ENCODE results near the gene OR5K3. TPM values are rescaled to one million over a fixed set of nuclear protein-coding genes. Genes with fewer than 3 reads are reported as not detected.

Gene OR5K3
- total and polyA plus RNA-seq, 2 donors (not counting 3 experiments of a cell fraction or from before 2014, with no cell fraction given): not detected

DNA sequence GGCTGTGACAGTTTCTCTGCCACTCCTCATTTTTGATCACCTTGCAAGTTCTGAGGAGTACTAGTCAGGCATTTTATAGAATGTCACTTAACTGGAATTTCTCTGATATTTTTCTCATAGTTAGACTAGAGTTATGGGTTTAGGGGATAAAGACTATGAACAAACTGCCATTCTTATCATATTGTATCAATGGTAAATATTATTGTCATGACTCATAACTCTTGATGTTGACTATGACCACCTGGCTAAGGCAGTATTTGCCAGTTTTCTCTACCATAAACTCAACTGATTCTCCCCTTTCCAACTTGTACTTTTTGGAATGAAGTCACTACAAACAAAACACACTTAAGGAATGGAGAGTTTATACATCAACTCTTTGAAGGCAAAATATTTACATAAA, 49.8 kb downstream of the OR5K3 start:
- Histone ChIP-seq H3K4me1 (ENCODE audit: control insufficient read depth, extremely low read depth, insufficient read depth, low read length) (no peaks in the 10 kb centered on the region), H3K4me3 (replicated peaks in 1 of 3; ENCODE audit: insufficient read depth in 1 of 3, low read depth in 1 of 3, low read length in 3 of 3) (no peak overlapping the region), H3K79me2 (ENCODE audit: control insufficient read depth, insufficient read depth, low read length) (no peaks in the 10 kb centered on the region), H3K9me1 (replicated peaks; ENCODE audit: control insufficient read depth, extremely low read depth, insufficient read depth, low read length) (no peaks in the 10 kb centered on the region), H3K27me3 (ENCODE audit: control insufficient read depth in 2 of 2, insufficient read depth in 2 of 2, low read length in 2 of 2) (peaks cover 0 to 5% of the 10 kb centered on the region in 2 experiments), H3K36me3 (ENCODE audit: control insufficient read depth in 2 of 2, extremely low read depth in 1 of 2, insufficient read depth in 2 of 2, low read length in 2 of 2) (no peaks in the 10 kb centered on the region), H4K20me1 (replicated peaks; ENCODE audit: control insufficient read depth, extremely low read depth, insufficient read depth, low read length) (no peaks in the 10 kb centered on the region), H2AFZ (ENCODE audit: low read depth, low read length) (no peak overlapping the region), H3K4me2 (ENCODE audit: insufficient read depth, low read length) (no peak overlapping the region), H3K9me3 (replicated peaks; ENCODE audit: control insufficient read depth, insufficient read depth, low read length) (no peaks in the 10 kb centered on the region), H3K9ac (replicated peaks; ENCODE audit: extremely low read depth, insufficient read depth, low read length) (no peak overlapping the region), H3K27ac (ENCODE audit: insufficient read depth, low read depth, low read length) (no peak overlapping the region)
- CTCF ChIA-PET: no interaction called here
- POLR2A ChIA-PET: no interaction called here
- intact Hi-C loops (cut with micrococcal nuclease): no loop called here
- FAIRE-seq (no peak), DNase-seq (ENCODE audit: low read depth, low spot score) (no peak)
- TF ChIP-seq EZH2 (IDR thresholded peaks at IDR 0.05; ENCODE audit: borderline replicate concordance, low read depth, low read length, severe bottlenecking) (no peak), MYC (IDR thresholded peaks at IDR 0.05; ENCODE audit: low read depth, low read length) (no peak), FOS (IDR thresholded peaks at IDR 0.05; ENCODE audit: borderline replicate concordance, insufficient read depth, low read length) (no peak), POLR2AphosphoS5 (IDR thresholded peaks at IDR 0.05; ENCODE audit: insufficient read depth, low read depth, low read length) (no peak), POLR2A (IDR thresholded peaks at IDR 0.05; ENCODE audit: low read depth, low read length) (no peak), GATA2 (IDR thresholded peaks at IDR 0.05; ENCODE audit: insufficient read depth, insufficient read length, low read depth, low read length) (no peak), JUN (IDR thresholded peaks at IDR 0.05; ENCODE audit: borderline replicate concordance, insufficient read depth, insufficient read length, low read depth) (no peak)
- TF ChIP-seq, protein P1, sequence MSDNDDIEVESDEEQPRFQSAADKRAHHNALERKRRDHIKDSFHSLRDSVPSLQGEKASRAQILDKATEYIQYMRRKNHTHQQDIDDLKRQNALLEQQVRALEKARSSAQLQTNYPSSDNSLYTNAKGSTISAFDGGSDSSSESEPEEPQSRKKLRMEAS (IDR thresholded peaks at IDR 0.05; ENCODE audit: insufficient read depth, insufficient read length): no peak
- TF ChIP-seq, protein P2, sequence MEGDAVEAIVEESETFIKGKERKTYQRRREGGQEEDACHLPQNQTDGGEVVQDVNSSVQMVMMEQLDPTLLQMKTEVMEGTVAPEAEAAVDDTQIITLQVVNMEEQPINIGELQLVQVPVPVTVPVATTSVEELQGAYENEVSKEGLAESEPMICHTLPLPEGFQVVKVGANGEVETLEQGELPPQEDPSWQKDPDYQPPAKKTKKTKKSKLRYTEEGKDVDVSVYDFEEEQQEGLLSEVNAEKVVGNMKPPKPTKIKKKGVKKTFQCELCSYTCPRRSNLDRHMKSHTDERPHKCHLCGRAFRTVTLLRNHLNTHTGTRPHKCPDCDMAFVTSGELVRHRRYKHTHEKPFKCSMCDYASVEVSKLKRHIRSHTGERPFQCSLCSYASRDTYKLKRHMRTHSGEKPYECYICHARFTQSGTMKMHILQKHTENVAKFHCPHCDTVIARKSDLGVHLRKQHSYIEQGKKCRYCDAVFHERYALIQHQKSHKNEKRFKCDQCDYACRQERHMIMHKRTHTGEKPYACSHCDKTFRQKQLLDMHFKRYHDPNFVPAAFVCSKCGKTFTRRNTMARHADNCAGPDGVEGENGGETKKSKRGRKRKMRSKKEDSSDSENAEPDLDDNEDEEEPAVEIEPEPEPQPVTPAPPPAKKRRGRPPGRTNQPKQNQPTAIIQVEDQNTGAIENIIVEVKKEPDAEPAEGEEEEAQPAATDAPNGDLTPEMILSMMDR (IDR thresholded peaks at IDR 0.05; ENCODE audit: extremely low read depth in 1 of 2, insufficient read depth in 1 of 2, low read depth in 1 of 2, low read length in 2 of 2): no peak
- dilution Hi-C loops (cut with MboI; ENCODE audit: extremely low pct_ligation_motif_present, low sequenced_read_pairs): no loop called here
- BruUV-seq (replicated peaks): no TSS peak

Other genes starting within 250 kb of the OR5K3 start
- 0.05 TPM in 1 of 2 replicates, not detected in the other for gene OR5H14, start 243.2 kb upstream of the OR5K3 start, total RNA-seq
- not detected in 2 replicates for gene OR5H14, start 243.2 kb upstream of the OR5K3 start, polyA plus RNA-seq
- not detected in 2 replicates for gene OR5H15, start 224.0 kb upstream of the OR5K3 start, total RNA-seq
- not detected in 2 replicates for gene OR5H15, start 224.0 kb upstream of the OR5K3 start, polyA plus RNA-seq
- not detected in 2 replicates for gene OR5H6, start 126.4 kb upstream of the OR5K3 start, total RNA-seq
- not detected in 2 replicates for gene OR5H6, start 126.4 kb upstream of the OR5K3 start, polyA plus RNA-seq
- gene OR5H2, start 108.2 kb upstream of the OR5K3 start, total RNA-seq: not detected in 2 replicates
- gene OR5H2, start 108.2 kb upstream of the OR5K3 start, polyA plus RNA-seq: not detected in 2 replicates
- not detected in 2 replicates for gene OR5K4, start 36.8 kb upstream of the OR5K3 start, total RNA-seq
- gene OR5K4, start 36.8 kb upstream of the OR5K3 start, polyA plus RNA-seq: not detected in 2 replicates
- not detected in 2 replicates for gene OR5K1, start 72.5 kb downstream of the OR5K3 start, total RNA-seq
- gene OR5K1, start 72.5 kb downstream of the OR5K3 start, polyA plus RNA-seq: not detected in 2 replicates
- not detected in 2 replicates for gene OR5K2, start 107.0 kb downstream of the OR5K3 start, total RNA-seq
- gene OR5K2, start 107.0 kb downstream of the OR5K3 start, polyA plus RNA-seq: not detected in 2 replicates
- 93.1 and 101 TPM in 2 replicates for gene CLDND1, start 132.2 kb downstream of the OR5K3 start, total RNA-seq
- 200 and 214 TPM in 2 replicates for gene CLDND1, start 132.2 kb downstream of the OR5K3 start, polyA plus RNA-seq
- gene GPR15, start 141.3 kb downstream of the OR5K3 start, total RNA-seq: not detected in 2 replicates
- not detected in 2 replicates for gene GPR15, start 141.3 kb downstream of the OR5K3 start, polyA plus RNA-seq
- 19.9 and 24.5 TPM in 2 replicates for gene CPOX, start 202.9 kb downstream of the OR5K3 start, total RNA-seq
- gene CPOX, start 202.9 kb downstream of the OR5K3 start, polyA plus RNA-seq: 11.3 and 12.3 TPM in 2 replicates

Data from endothelial cell of umbilical vein (primary cell).